ENCODE results near the gene A2M. TPM values are rescaled to one million over a fixed set of nuclear protein-coding genes. Genes with fewer than 3 reads are reported as not detected.

A2M gene
- polyA plus RNA-seq, 1 experiment = 1.2 TPM

DNA sequence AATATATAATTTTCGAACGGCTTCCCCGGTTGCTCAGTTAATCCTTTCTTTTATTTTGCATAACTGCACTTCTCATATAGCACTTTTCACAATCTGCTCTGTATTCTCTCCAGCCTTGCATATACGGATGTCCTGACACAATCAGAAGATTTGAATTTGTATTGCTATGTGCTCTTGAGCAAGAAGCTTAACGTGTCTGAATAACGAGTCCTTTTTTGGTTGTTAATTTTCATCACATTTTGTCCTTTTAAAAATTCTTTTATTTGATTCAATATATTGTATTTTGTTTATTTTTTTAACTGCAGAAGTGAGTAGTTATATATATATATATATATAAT lies 17.6 kb downstream of the A2M start:
- Histone ChIP-seq H3K4me3 (ENCODE audit: low read depth, low read length) (no peak overlapping the region), H3K27ac (ENCODE audit: low read depth, low read length) (no peak overlapping the region), H3K27me3 (ENCODE audit: control insufficient read depth, insufficient read depth, low read length) (no peaks in the 10 kb centered on the region), H3K9me3 (ENCODE audit: control insufficient read depth, insufficient read depth, low read length) (no peaks in the 10 kb centered on the region)
- POLR2A ChIA-PET = no interaction called here
- TF ChIP-seq, protein P1, sequence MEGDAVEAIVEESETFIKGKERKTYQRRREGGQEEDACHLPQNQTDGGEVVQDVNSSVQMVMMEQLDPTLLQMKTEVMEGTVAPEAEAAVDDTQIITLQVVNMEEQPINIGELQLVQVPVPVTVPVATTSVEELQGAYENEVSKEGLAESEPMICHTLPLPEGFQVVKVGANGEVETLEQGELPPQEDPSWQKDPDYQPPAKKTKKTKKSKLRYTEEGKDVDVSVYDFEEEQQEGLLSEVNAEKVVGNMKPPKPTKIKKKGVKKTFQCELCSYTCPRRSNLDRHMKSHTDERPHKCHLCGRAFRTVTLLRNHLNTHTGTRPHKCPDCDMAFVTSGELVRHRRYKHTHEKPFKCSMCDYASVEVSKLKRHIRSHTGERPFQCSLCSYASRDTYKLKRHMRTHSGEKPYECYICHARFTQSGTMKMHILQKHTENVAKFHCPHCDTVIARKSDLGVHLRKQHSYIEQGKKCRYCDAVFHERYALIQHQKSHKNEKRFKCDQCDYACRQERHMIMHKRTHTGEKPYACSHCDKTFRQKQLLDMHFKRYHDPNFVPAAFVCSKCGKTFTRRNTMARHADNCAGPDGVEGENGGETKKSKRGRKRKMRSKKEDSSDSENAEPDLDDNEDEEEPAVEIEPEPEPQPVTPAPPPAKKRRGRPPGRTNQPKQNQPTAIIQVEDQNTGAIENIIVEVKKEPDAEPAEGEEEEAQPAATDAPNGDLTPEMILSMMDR (IDR thresholded peaks at IDR 0.05; ENCODE audit: low read depth, low read length) = no peak
- DNase-seq (ENCODE audit: low read depth, low spot score) = no peak
- CTCF ChIA-PET = no interaction called here

DNA sequence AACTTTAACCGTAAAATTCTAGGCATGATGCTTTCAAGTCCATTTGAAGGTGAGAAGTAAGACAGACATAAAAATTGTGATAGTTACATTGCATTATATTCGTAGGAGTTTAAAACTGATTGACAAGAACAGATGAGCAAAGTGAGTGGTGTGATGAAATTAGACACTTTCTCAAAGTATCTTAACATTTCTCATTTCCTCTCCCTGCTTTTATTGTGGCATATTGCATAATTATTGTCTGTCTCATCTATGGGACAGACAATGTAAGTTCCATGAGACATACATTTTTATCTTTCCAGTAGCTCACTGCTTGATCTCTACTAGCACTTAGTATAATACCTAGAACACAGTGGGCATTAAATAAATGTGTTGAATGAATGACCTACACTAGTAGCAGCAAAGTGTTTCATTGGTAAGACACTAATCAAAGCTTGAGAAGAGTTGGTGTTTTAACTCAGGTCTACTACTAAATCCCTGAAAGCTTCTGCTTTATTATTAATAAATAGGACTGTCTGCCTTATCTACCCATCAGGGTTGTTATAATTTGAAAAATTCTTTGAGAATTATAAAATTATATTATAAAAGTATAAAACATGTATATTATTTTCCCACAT lies 19.0 kb downstream of the A2M start:
- H3K9me3 ChIP-seq (ENCODE audit: control insufficient read depth, insufficient read depth, low read length) = no peaks in the 10 kb centered on the region
- H3K4me3 ChIP-seq (ENCODE audit: low read depth, low read length) = no peak overlapping the region
- ChIA-PET CTCF (no interaction called here), POLR2A (interaction anchor here (0.7 kb wide), 1 partner anchor 849 kb away, joined by 3 read pairs; no protein-coding TSS in a partner anchor)
- H3K27ac ChIP-seq (ENCODE audit: low read depth, low read length) = no peak overlapping the region
- no peak for DNase-seq (ENCODE audit: low read depth, low spot score)
- no peaks in the 10 kb centered on the region for H3K27me3 ChIP-seq (ENCODE audit: control insufficient read depth, insufficient read depth, low read length)
- TF ChIP-seq, protein P1 (IDR thresholded peaks at IDR 0.05; ENCODE audit: low read depth, low read length) = no peak

DNA sequence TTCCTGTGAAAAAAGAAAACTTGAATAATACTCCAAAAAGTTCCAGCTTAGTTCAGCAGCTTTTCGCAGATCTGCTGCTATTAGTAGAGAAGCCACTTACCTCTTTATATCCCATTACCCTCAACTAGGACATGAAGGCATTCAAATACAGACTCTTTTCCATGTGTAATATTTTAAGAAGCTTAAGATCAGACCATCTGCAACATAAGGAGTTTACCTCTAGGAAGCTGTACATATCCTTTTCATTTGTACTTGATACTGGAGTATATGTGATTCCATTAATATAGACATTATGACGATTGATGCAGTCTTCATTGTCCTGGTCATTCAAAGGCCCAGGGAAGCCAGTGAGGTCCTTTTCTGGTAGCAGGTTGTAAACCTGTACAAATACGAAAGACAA lies 20.4 kb downstream of the A2M start:
- H3K4me3 ChIP-seq (ENCODE audit: low read depth, low read length) = no peak overlapping the region
- TF ChIP-seq, protein P1 (IDR thresholded peaks at IDR 0.05; ENCODE audit: low read depth, low read length) = no peak
- DNase-seq (ENCODE audit: low read depth, low spot score) = no peak
- ChIA-PET POLR2A (no interaction called here), CTCF (no interaction called here)
- no peaks in the 10 kb centered on the region for H3K27me3 ChIP-seq (ENCODE audit: control insufficient read depth, insufficient read depth, low read length)
- no peak overlapping the region for H3K27ac ChIP-seq (ENCODE audit: low read depth, low read length)
- H3K9me3 ChIP-seq (ENCODE audit: control insufficient read depth, insufficient read depth, low read length) = no peaks in the 10 kb centered on the region

DNA sequence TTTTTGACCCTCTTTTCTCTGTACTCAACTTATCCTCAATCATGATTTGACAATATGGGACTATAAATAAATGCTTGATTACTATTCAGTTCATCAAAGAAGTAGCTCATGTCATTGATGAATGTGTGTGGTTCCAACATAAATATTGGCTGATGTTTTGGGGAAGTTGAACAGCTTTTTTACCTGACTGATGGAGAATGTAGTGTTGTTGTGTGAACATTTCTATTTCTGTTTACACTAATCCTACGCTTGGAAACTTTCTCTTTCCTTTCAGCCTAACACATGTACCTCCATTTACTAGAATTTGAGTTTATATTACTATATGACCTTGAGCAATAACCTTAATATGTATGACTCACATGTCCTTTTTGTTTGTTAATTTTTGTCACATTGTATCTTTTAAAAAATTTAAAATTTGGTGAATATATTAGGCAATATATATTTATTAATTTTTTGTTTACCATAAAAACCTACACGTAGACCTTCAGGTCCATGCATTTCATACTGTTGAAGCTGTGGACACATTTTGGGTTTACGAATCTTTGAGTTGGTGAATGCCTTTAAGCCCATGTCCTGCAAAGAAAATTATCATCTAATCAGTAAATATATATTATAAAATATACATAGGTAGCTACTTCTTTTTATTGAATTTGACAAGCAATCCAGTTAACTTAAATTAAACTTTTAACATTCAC lies 21.1 kb downstream of the A2M start:
- POLR2A ChIA-PET = no interaction called here
- Histone ChIP-seq H3K27ac (ENCODE audit: low read depth, low read length) (no peak overlapping the region), H3K27me3 (ENCODE audit: control insufficient read depth, insufficient read depth, low read length) (no peaks in the 10 kb centered on the region), H3K4me3 (ENCODE audit: low read depth, low read length) (no peak overlapping the region), H3K9me3 (ENCODE audit: control insufficient read depth, insufficient read depth, low read length) (no peaks in the 10 kb centered on the region)
- CTCF ChIA-PET = interaction anchor here (0.6 kb wide), 1 partner anchor 352 kb away, joined by 4 read pairs; no protein-coding TSS in a partner anchor
- TF ChIP-seq, protein P1 (IDR thresholded peaks at IDR 0.05; ENCODE audit: low read depth, low read length) = no peak
- no peak for DNase-seq (ENCODE audit: low read depth, low spot score)

DNA sequence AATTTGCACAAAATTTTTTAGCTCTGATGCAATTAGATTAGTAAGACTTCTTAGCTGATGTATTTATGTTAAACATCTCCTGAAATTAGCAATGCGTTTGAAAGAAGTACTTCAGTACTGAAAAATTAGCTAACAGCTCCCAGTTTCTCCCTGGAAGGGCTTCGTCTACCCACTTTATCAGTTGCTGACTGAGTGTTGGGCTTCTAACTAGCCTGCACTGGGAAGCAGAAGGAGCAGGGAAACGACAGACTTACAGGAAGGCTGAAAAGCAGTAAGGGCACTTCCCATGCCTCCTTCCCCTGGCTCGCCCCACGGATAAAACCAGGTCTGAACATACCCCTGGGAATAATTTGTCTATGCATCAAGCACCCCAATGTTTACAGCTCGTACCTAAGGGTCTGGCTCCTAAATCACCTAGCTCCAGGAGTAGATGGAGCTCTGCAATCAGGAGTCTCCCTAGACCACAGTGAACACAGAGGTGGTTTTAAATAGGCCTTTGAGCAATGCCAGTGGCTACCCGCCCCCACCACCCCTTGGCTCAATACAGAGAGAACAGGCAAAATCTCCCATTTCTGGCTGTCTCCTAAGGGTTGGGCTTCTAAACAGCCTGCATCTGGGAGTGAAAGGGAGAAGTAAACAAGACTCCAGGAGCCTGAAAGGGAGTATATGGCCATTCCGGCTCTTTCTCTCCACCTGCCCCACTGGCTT lies 23.7 kb downstream of the A2M start:
- ChIA-PET POLR2A (no interaction called here), CTCF (no interaction called here)
- TF ChIP-seq, protein P1 (IDR thresholded peaks at IDR 0.05; ENCODE audit: low read depth, low read length) = no peak
- Histone ChIP-seq H3K4me3 (ENCODE audit: low read depth, low read length) (no peak overlapping the region), H3K27ac (ENCODE audit: low read depth, low read length) (no peak overlapping the region), H3K9me3 (ENCODE audit: control insufficient read depth, insufficient read depth, low read length) (no peaks in the 10 kb centered on the region), H3K27me3 (ENCODE audit: control insufficient read depth, insufficient read depth, low read length) (no peaks in the 10 kb centered on the region)
- no peak for DNase-seq (ENCODE audit: low read depth, low spot score)

All from AG04450 (cell line).